Hepatocyte (in vitro differentiated cells): ENCODE measurements around the gene GALNT18.

Experiments used
- EZH2phosphoT487 ChIP-seq: fragments of 200-600 bp; sonication (generic); IDR thresholded peaks from one replicate; pipeline ENCODE4 v1.6.1; 2018; ENCODE audit warnings: antibody characterized with exemption, mild to moderate bottlenecking, low read depth, moderate library complexity; ENCODE audit not compliant: unreplicated experiment, severe bottlenecking
- TF ChIP-seq, protein P1 (sequence below): fragments of 200-600 bp; sonication (generic); IDR thresholded peaks from 2 replicates; pipeline ENCODE4 v1.5.1; 2016; ENCODE audit warnings: antibody characterized with exemption, mild to moderate bottlenecking; ENCODE audit not compliant: poor library complexity

DNA sequence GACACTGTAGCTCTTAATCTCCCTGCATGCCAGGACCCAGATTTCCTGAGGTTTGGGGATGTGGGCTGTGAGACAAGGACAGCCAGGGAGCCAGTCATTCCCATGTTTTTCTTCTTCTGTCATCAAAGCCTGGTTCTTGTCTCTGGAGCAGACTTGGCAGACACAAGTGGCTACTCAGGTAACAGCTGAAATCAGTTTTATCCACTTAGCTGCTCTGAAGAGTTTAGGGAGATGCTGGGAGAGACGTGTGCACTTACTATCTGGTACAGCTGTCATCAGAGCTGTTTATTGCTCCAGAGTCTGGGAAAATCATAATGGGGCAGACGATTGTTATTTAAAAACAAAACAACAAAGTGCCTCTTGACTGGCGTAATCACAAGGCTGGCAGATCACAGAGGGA, 325.4 kb downstream of the GALNT18 start:
- TF ChIP-seq, protein P1, sequence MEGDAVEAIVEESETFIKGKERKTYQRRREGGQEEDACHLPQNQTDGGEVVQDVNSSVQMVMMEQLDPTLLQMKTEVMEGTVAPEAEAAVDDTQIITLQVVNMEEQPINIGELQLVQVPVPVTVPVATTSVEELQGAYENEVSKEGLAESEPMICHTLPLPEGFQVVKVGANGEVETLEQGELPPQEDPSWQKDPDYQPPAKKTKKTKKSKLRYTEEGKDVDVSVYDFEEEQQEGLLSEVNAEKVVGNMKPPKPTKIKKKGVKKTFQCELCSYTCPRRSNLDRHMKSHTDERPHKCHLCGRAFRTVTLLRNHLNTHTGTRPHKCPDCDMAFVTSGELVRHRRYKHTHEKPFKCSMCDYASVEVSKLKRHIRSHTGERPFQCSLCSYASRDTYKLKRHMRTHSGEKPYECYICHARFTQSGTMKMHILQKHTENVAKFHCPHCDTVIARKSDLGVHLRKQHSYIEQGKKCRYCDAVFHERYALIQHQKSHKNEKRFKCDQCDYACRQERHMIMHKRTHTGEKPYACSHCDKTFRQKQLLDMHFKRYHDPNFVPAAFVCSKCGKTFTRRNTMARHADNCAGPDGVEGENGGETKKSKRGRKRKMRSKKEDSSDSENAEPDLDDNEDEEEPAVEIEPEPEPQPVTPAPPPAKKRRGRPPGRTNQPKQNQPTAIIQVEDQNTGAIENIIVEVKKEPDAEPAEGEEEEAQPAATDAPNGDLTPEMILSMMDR: no peak
- TF ChIP-seq EZH2phosphoT487: no peak
